ENCODE results near the gene RBM33. TPM values are rescaled to one million over a fixed set of nuclear protein-coding genes. Genes with fewer than 3 reads are reported as not detected.
"Not testable (repeated sequence)": the region's sequence is repeated elsewhere in the genome, so short reads cannot be mapped to it uniquely, and the experiment has no call there.

The RBM33 gene
- total RNA-seq = 10 to 100 TPM; 34.2 to 41.5 TPM
- long read RNA-seq, partial matches to known transcripts = 3 of 9 reads
- long read RNA-seq, other reads (novel, unspliced or antisense) = 2 of 9 reads

- intact Hi-C loops (cut with DNase I) = loop anchor here in 1 of 2 donors (5.0 kb wide), 1 partner anchor 78 kb away; no protein-coding TSS in a partner anchor
- ATAC-seq (peak; percentile 95 to 96), DNase-seq (peak; percentile 82)
Observed at GRCh38 chr7:155644178-155644970, at the start of gene RBM33. TSS of gene RBM33 (plus strand) at chr7:155644661. CDS start at chr7:155644877, 216 bp downstream.

- intact Hi-C loops (cut with DNase I) = no loop called here
- DNase-seq (no peak), ATAC-seq (peak; percentile 27 to 29)
Observed at GRCh38 chr7:155594961-155595366, 49.5 kb upstream of the RBM33 start.

- DNase-seq = no peak
- intact Hi-C loops (cut with DNase I) = loop anchor here in 1 of 2 donors (1.0 to 2.0 kb wide), 2 partner anchors 142 to 171 kb away; no protein-coding TSS in a partner anchor
- no peak for ATAC-seq
Observed at GRCh38 chr7:155597753-155598140, 46.7 kb upstream of the RBM33 start.

- DNase-seq (peak; percentile 82), ATAC-seq (peak; percentile 61 to 79)
- intact Hi-C loops (cut with DNase I) = loop anchor here in 1 of 2 donors (1.0 to 2.0 kb wide), 2 partner anchors 140 to 170 kb away; no protein-coding TSS in a partner anchor
Observed at GRCh38 chr7:155598810-155599210, 45.7 kb upstream of the RBM33 start.

GRCh38 chr7:155602156-155602555 is 42.3 kb upstream of the RBM33 start:
- intact Hi-C loops (cut with DNase I) = loop anchor here in 1 of 2 donors (10.0 kb wide), 1 partner anchor 133 kb away; no protein-coding TSS in a partner anchor
- no peak for DNase-seq
- ATAC-seq = no peak

GRCh38 chr7:155602750-155603149 is 41.7 kb upstream of the RBM33 start:
- DNase-seq (no peak), ATAC-seq (no peak)
- intact Hi-C loops (cut with DNase I) = loop anchor here in 1 of 2 donors (10.0 kb wide), 1 partner anchor 132 kb away; no protein-coding TSS in a partner anchor

GRCh38 chr7:155603205-155603857 is 41.1 kb upstream of the RBM33 start:
- no peak for DNase-seq
- intact Hi-C loops (cut with DNase I) = loop anchor here in 1 of 2 donors (10.0 kb wide), 1 partner anchor 131 kb away; no protein-coding TSS in a partner anchor
- no peak for ATAC-seq

- no peak for ATAC-seq
- intact Hi-C loops (cut with DNase I) = loop anchor here in 1 of 2 donors (10.0 kb wide), 1 partner anchor 131 kb away; no protein-coding TSS in a partner anchor
- no peak for DNase-seq
Observed at GRCh38 chr7:155603858-155604503, 40.5 kb upstream of the RBM33 start.

- no peak for ATAC-seq
- intact Hi-C loops (cut with DNase I) = loop anchor here in 1 of 2 donors (10.0 kb wide), 1 partner anchor 130 kb away; no protein-coding TSS in a partner anchor
- no peak for DNase-seq
Observed at GRCh38 chr7:155604504-155604997, 39.9 kb upstream of the RBM33 start.

- ATAC-seq (no peak), DNase-seq (no peak)
- intact Hi-C loops (cut with DNase I) = loop anchor here in 1 of 2 donors (10.0 kb wide), 1 partner anchor 126 kb away; no protein-coding TSS in a partner anchor
Observed at GRCh38 chr7:155609185-155609584, 35.3 kb upstream of the RBM33 start.

- intact Hi-C loops (cut with DNase I) = no loop called here
- ATAC-seq (no peak), DNase-seq (no peak)
Observed at GRCh38 chr7:155610633-155611193, 33.7 kb upstream of the RBM33 start.

GRCh38 chr7:155611808-155612447 is 32.5 kb upstream of the RBM33 start:
- intact Hi-C loops (cut with DNase I) = no loop called here
- ATAC-seq (no peak), DNase-seq (no peak)

GRCh38 chr7:155612658-155613057 is 31.8 kb upstream of the RBM33 start:
- ATAC-seq (no peak), DNase-seq (no peak)
- intact Hi-C loops (cut with DNase I) = no loop called here

GRCh38 chr7:155615085-155615484 is 29.4 kb upstream of the RBM33 start:
- DNase-seq; ATAC-seq; intact Hi-C loops (cut with DNase I): not testable (repeated sequence)

- DNase-seq = no peak
- ATAC-seq = no peak
- intact Hi-C loops (cut with DNase I) = no loop called here
Observed at GRCh38 chr7:155618708-155619633, 25.5 kb upstream of the RBM33 start.

GRCh38 chr7:155619634-155620271 is 24.7 kb upstream of the RBM33 start:
- intact Hi-C loops (cut with DNase I) = no loop called here
- ATAC-seq = no peak

GRCh38 chr7:155620497-155620896 is 24.0 kb upstream of the RBM33 start:
- DNase-seq = no peak
- intact Hi-C loops (cut with DNase I) = no loop called here
- ATAC-seq = no peak

More at GRCh38 chr7:155619634-155620271, 24.7 kb upstream of the RBM33 start:
- no peak for DNase-seq

Measured in left cardiac atrium (tissue), 4 donors.